Measurements from ENCODE around the gene KLHDC2.
A peak's percentile ranks its signal among the peaks of the same experiment; 100 is the strongest.

DNA sequence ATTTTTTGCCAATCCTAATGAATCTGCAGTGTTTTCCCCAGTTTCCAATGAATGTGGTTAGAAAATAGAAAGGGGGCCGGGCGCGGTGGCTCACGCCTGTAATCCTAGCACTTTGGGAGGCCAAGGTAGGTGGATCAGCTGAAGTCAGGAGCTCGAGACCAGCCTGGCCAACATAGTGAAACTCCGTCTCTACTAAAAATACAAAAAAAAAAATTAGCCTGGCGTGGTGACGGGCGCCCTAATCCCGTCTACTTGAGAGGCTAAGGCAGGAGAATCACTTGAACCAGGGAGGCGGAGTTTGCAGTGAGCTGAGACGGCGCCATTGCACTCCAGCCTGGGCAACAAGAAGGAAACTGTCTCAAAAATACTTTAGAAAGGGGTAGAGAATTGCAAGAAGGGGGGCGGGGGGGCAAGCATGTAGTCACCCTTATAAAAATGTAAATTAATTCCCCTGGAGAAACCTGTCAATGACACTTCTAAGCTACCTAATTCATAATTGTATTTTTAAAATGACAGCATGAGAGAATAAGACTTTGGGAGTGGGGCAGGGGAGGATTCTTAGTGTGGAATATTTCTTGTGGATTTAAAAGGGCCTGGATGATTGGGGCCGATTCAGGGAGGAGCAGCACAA is 1.7 kb downstream of the KLHDC2 start:
- TF ChIP-seq, protein P1, sequence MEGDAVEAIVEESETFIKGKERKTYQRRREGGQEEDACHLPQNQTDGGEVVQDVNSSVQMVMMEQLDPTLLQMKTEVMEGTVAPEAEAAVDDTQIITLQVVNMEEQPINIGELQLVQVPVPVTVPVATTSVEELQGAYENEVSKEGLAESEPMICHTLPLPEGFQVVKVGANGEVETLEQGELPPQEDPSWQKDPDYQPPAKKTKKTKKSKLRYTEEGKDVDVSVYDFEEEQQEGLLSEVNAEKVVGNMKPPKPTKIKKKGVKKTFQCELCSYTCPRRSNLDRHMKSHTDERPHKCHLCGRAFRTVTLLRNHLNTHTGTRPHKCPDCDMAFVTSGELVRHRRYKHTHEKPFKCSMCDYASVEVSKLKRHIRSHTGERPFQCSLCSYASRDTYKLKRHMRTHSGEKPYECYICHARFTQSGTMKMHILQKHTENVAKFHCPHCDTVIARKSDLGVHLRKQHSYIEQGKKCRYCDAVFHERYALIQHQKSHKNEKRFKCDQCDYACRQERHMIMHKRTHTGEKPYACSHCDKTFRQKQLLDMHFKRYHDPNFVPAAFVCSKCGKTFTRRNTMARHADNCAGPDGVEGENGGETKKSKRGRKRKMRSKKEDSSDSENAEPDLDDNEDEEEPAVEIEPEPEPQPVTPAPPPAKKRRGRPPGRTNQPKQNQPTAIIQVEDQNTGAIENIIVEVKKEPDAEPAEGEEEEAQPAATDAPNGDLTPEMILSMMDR (IDR thresholded peaks at IDR 0.05), result no peak
- peak in 1 of 2 donors; percentile 23 for TF ChIP-seq POLR2A (IDR thresholded peaks at IDR 0.05)

Measured in thyroid gland (tissue), 4 donors.